T-helper 22 cell (primary cell): Measurements from ENCODE around the gene OR5AU1.
"Not testable (repeated sequence)": the region's sequence is repeated elsewhere in the genome, so short reads cannot be mapped to it uniquely, and the experiment has no call there.

Experiments used
- DNase-seq: peaks from one replicate; pipeline ENCODE4 v3.0.0-alpha.2; 2020; ENCODE audit warnings: low read depth

The OR5AU1 gene

GRCh38 chr14:21171128-21171527 lies 15.3 kb upstream of the OR5AU1 start:
- no peak for DNase-seq

- DNase-seq: no peak
These were observed 13.7 kb upstream of the OR5AU1 start for GRCh38 chr14:21169573-21169972.

GRCh38 chr14:21168055-21168454 lies 12.2 kb upstream of the OR5AU1 start:
- DNase-seq: no peak

GRCh38 chr14:21165670-21166069 lies 9.8 kb upstream of the OR5AU1 start:
- not testable (repeated sequence) for DNase-seq

GRCh38 chr14:21165002-21165605 lies 9.2 kb upstream of the OR5AU1 start:
- DNase-seq: not testable (repeated sequence)

GRCh38 chr14:21163871-21164291 lies 8.0 kb upstream of the OR5AU1 start:
- DNase-seq: no peak

- no peak for DNase-seq
These were observed 6.2 kb upstream of the OR5AU1 start for GRCh38 chr14:21162081-21162480.

- DNase-seq: no peak
These were observed 4.3 kb upstream of the OR5AU1 start for GRCh38 chr14:21160061-21160610.

GRCh38 chr14:21158175-21158574 lies 2.3 kb upstream of the OR5AU1 start:
- DNase-seq: not testable (repeated sequence)

GRCh38 chr14:21149641-21150367 lies 6.1 kb downstream of the OR5AU1 start:
- no peak for DNase-seq

GRCh38 chr14:21145437-21145836 lies 10.4 kb downstream of the OR5AU1 start:
- no peak for DNase-seq

GRCh38 chr14:21142357-21142756 lies 13.5 kb downstream of the OR5AU1 start:
- DNase-seq: no peak

GRCh38 chr14:21136024-21136423 lies 19.8 kb downstream of the OR5AU1 start:
- DNase-seq: no peak

GRCh38 chr14:21133901-21134300 lies 22.0 kb downstream of the OR5AU1 start:
- no peak for DNase-seq

GRCh38 chr14:21123429-21123828 lies 32.4 kb downstream of the OR5AU1 start:
- no peak for DNase-seq

GRCh38 chr14:21121122-21121521 lies 34.7 kb downstream of the OR5AU1 start:
- DNase-seq: no peak

- no peak for DNase-seq
These were observed 35.2 kb downstream of the OR5AU1 start for GRCh38 chr14:21120686-21121085.

- DNase-seq: no peak
These were observed 36.9 kb downstream of the OR5AU1 start for GRCh38 chr14:21118933-21119332.

- no peak for DNase-seq
These were observed 42.5 kb downstream of the OR5AU1 start for GRCh38 chr14:21113369-21113768.

GRCh38 chr14:21112255-21112654 lies 43.6 kb downstream of the OR5AU1 start:
- DNase-seq: no peak

GRCh38 chr14:21109377-21110138 lies 46.3 kb downstream of the OR5AU1 start:
- no peak for DNase-seq

- DNase-seq: no peak
These were observed 47.1 kb downstream of the OR5AU1 start for GRCh38 chr14:21108791-21109190.
